ENCODE results near the gene PCNP. TPM values are rescaled to one million over a fixed set of nuclear protein-coding genes. Genes with fewer than 3 reads are reported as not detected.

Gene PCNP
- total and polyA plus RNA-seq, 9 of the 15 experiments (the other 6 are each of a cell fraction or from before 2014, with no cell fraction given): 54.3 to 170 (median 150) TPM

DNA sequence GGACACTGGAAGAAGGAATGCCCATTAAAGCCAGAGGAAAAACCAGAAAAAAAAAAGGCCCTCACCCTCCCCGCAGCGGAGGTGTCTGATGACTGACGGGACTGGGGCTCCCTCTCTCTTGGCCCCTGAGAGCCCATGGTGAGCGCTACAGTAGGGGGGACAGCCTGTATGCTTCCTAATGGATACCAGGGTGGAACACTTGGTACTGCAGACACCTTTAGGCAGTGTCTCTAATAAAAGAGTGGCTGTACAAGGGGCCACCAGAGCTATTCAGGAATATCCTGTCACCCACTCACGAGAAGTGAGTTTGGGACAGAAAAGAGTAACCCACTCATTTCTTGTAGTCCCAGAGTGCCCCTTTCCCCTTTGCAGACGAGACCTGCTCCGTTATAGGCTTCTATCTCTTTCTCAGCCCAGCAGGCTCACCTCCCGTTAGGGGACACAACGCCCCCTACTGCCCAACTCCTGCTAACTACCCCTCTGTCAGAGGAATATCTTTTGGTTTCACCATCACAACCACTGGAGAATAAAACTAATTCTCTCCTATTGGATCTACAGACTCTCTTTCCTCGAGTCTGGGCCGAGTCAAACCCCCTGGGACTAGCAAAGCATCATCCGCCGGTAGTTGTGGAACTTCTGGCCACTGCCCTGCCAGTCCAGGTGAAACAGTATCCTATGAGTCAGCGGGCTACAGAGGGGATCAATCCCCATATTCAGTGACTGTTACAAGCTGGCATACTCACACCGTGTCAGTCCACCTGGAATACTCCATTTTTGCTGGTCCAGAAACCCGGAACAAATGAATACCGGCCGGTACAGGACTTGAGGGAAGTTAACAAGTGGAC is 62.2 kb downstream of the PCNP start (continued):
- TF ChIP-seq, protein P1, sequence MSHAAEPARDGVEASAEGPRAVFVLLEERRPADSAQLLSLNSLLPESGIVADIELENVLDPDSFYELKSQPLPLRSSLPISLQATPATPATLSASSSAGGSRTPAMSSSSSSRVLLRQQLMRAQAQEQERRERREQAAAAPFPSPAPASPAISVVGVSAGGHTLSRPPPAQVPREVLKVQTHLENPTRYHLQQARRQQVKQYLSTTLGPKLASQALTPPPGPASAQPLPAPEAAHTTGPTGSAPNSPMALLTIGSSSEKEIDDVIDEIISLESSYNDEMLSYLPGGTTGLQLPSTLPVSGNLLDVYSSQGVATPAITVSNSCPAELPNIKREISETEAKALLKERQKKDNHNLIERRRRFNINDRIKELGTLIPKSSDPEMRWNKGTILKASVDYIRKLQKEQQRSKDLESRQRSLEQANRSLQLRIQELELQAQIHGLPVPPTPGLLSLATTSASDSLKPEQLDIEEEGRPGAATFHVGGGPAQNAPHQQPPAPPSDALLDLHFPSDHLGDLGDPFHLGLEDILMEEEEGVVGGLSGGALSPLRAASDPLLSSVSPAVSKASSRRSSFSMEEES (CRISPR knock-in tag; IDR thresholded peaks at IDR 0.05): no peak
- TF ChIP-seq, protein P2, sequence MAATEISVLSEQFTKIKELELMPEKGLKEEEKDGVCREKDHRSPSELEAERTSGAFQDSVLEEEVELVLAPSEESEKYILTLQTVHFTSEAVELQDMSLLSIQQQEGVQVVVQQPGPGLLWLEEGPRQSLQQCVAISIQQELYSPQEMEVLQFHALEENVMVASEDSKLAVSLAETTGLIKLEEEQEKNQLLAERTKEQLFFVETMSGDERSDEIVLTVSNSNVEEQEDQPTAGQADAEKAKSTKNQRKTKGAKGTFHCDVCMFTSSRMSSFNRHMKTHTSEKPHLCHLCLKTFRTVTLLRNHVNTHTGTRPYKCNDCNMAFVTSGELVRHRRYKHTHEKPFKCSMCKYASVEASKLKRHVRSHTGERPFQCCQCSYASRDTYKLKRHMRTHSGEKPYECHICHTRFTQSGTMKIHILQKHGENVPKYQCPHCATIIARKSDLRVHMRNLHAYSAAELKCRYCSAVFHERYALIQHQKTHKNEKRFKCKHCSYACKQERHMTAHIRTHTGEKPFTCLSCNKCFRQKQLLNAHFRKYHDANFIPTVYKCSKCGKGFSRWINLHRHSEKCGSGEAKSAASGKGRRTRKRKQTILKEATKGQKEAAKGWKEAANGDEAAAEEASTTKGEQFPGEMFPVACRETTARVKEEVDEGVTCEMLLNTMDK (IDR thresholded peaks at IDR 0.05; ENCODE audit: borderline replicate concordance, insufficient read depth, low read depth, low read length, poor library complexity, severe bottlenecking): no peak
- TF ChIP-seq ZNF224 (CRISPR knock-in tag; IDR thresholded peaks at IDR 0.05) (no peak), ERF (CRISPR knock-in tag; IDR thresholded peaks at IDR 0.05) (no peak), ZFX (CRISPR knock-in tag; IDR thresholded peaks at IDR 0.05) (no peak), NR4A1 (CRISPR knock-in tag; IDR thresholded peaks at IDR 0.05) (no peak), NR4A1 (tag; IDR thresholded peaks at IDR 0.05) (no peak)
- TF ChIP-seq, protein P3, sequence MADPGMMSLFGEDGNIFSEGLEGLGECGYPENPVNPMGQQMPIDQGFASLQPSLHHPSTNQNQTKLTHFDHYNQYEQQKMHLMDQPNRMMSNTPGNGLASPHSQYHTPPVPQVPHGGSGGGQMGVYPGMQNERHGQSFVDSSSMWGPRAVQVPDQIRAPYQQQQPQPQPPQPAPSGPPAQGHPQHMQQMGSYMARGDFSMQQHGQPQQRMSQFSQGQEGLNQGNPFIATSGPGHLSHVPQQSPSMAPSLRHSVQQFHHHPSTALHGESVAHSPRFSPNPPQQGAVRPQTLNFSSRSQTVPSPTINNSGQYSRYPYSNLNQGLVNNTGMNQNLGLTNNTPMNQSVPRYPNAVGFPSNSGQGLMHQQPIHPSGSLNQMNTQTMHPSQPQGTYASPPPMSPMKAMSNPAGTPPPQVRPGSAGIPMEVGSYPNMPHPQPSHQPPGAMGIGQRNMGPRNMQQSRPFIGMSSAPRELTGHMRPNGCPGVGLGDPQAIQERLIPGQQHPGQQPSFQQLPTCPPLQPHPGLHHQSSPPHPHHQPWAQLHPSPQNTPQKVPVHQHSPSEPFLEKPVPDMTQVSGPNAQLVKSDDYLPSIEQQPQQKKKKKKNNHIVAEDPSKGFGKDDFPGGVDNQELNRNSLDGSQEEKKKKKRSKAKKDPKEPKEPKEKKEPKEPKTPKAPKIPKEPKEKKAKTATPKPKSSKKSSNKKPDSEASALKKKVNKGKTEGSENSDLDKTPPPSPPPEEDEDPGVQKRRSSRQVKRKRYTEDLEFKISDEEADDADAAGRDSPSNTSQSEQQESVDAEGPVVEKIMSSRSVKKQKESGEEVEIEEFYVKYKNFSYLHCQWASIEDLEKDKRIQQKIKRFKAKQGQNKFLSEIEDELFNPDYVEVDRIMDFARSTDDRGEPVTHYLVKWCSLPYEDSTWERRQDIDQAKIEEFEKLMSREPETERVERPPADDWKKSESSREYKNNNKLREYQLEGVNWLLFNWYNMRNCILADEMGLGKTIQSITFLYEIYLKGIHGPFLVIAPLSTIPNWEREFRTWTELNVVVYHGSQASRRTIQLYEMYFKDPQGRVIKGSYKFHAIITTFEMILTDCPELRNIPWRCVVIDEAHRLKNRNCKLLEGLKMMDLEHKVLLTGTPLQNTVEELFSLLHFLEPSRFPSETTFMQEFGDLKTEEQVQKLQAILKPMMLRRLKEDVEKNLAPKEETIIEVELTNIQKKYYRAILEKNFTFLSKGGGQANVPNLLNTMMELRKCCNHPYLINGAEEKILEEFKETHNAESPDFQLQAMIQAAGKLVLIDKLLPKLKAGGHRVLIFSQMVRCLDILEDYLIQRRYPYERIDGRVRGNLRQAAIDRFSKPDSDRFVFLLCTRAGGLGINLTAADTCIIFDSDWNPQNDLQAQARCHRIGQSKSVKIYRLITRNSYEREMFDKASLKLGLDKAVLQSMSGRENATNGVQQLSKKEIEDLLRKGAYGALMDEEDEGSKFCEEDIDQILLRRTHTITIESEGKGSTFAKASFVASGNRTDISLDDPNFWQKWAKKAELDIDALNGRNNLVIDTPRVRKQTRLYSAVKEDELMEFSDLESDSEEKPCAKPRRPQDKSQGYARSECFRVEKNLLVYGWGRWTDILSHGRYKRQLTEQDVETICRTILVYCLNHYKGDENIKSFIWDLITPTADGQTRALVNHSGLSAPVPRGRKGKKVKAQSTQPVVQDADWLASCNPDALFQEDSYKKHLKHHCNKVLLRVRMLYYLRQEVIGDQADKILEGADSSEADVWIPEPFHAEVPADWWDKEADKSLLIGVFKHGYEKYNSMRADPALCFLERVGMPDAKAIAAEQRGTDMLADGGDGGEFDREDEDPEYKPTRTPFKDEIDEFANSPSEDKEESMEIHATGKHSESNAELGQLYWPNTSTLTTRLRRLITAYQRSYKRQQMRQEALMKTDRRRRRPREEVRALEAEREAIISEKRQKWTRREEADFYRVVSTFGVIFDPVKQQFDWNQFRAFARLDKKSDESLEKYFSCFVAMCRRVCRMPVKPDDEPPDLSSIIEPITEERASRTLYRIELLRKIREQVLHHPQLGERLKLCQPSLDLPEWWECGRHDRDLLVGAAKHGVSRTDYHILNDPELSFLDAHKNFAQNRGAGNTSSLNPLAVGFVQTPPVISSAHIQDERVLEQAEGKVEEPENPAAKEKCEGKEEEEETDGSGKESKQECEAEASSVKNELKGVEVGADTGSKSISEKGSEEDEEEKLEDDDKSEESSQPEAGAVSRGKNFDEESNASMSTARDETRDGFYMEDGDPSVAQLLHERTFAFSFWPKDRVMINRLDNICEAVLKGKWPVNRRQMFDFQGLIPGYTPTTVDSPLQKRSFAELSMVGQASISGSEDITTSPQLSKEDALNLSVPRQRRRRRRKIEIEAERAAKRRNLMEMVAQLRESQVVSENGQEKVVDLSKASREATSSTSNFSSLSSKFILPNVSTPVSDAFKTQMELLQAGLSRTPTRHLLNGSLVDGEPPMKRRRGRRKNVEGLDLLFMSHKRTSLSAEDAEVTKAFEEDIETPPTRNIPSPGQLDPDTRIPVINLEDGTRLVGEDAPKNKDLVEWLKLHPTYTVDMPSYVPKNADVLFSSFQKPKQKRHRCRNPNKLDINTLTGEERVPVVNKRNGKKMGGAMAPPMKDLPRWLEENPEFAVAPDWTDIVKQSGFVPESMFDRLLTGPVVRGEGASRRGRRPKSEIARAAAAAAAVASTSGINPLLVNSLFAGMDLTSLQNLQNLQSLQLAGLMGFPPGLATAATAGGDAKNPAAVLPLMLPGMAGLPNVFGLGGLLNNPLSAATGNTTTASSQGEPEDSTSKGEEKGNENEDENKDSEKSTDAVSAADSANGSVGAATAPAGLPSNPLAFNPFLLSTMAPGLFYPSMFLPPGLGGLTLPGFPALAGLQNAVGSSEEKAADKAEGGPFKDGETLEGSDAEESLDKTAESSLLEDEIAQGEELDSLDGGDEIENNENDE (IDR thresholded peaks at IDR 0.05; ENCODE audit: low read depth, low read length): no peak
- TF ChIP-seq, protein P4, sequence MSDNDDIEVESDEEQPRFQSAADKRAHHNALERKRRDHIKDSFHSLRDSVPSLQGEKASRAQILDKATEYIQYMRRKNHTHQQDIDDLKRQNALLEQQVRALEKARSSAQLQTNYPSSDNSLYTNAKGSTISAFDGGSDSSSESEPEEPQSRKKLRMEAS (CRISPR knock-in tag; IDR thresholded peaks at IDR 0.05): no peak

All from K562 (cell line).